ENCODE data around the gene IDI2. TPM values are rescaled to one million over a fixed set of nuclear protein-coding genes. Genes with fewer than 3 reads are reported as not detected.
A peak's percentile ranks its signal among the peaks of the same experiment; 100 is the strongest.

Gene IDI2
- polyA plus RNA-seq, 12 donors, result 0.23 to 0.44 (median 0.25) TPM; not detected in 8

DNA sequence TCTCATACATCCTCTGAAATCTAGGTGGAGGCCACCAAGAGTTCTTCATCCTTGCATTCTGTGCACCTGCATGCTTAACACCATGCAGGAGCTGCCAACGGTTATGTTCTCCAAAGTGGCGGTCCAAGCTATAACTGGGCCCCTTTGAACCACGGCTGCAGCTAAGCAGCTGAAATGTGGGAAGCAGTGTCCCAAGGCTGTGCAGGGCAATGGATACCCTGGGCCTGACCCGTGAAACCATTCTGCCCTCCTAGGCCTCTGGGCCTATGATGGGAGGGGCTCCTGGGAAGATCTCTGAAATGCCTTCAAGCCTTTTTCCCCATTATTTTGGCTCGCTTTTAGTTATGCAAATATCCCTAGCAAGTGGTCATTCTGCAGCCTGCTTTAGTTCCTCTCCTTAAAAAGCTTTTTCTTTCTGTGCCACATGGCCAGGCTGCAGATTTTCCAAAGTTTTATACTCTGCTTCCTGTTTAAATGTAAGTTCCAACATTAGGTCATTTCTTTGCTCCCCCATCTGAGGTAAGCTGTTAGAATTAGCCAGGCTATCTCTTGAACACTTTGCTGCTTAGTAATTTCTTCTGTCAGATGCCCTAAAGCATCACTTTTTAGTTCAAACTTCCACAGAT is 45.1 kb downstream of the IDI2 start:
- no peak for DNase-seq

DNA sequence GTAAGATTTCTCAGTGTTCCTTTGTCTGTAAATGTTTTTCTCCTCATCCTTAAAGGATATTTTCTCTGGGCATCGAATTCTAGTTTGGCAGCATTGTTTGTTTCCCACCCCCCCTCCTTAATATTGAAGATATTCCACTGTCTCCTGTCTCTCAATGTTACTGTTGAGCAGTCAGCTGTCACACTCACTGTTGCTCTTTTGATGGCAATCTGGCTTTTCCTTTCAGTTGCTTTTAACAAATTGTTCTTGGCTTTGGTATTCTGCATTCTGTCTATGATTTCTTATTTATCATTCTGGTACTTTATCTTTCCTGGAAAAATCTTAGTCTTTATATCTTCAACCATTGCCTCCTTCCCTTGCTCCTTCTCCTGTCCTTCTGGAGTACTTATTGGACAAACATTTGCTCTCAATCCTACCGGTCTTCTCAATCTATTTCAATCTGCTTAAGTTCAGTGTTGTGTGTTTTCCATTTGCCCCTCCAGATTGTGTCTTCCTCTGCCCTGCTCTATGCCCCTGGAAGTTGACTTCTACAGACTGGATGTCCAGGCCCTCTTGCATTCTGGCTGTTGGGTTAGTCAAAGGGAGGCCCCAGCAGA is 46.7 kb downstream of the IDI2 start:
- no peak for DNase-seq

DNA sequence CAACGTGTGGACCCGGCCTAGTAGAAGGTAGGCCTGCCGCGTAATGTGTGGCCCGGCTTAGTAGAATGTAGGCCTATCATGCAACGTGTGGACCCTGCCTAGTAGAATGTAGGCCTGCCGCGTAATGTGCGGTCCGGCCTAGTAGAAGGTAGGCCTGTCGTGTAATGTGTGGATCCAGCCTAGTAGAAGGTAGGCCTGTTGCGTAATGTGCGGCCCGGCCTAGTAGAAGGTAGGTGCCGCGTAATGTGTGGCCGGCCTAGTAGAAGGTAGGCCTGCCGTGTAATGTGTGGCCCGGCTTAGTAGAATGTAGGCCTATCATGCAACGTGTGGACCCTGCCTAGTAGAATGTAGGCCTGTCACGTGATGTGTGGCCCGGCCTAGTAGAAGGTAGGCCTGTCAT is 49.3 kb downstream of the IDI2 start:
- no peak for DNase-seq

DNA sequence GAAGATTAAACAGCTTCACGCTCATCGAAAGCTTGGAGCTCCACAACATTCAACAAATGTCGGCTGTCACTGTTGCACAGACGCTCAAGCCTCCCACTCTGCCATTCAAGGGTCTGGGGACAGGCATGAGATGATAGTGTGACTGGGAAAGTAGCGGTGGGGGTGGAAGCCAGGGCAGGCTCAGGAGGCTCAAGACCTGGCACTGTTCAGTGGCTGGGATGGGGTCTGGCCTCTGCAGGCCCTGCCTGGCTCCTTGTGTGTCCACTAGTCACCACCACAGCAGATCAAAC is 50.9 kb downstream of the IDI2 start:
- no peak for DNase-seq

DNA sequence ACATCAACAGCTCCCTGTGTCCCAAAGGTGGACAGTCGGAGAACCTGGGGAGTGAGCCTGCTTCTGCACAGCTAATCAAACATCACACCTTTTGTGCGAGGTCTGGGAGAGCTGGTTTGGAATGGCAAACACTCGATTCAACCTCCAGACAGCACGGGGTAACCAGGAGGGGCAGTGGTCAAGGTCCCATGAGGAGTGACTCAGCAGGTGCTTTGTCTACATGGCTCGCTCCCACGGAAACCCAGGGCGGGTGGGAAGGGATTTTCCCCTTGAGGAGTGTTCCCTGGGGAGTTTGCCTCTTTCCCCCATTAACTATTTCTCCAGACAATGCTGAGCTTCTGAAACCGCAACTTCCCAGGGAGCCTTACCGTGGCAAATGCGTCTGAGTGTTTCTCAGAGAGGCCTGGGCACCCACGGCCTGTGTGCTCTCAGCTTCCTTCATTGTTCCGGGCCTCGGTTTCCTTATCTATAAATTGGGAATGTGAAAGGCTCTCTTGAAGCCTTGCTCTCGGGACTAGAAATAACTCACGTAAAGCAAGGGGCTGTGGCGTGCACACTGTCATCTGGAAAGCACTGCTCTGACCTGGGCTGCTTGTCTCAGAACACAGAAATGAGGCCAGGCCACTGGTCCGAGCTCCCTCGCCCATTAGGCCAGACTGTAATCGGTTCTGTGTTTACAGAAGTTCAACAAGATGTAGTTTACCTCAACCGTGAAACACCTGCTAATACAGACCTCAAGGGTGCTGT is 51.4 kb downstream of the IDI2 start:
- no peak for DNase-seq

- DNase-seq, result no peak
Observed at GRCh38 chr10:972763-973162, 52.9 kb downstream of the IDI2 start.

DNA sequence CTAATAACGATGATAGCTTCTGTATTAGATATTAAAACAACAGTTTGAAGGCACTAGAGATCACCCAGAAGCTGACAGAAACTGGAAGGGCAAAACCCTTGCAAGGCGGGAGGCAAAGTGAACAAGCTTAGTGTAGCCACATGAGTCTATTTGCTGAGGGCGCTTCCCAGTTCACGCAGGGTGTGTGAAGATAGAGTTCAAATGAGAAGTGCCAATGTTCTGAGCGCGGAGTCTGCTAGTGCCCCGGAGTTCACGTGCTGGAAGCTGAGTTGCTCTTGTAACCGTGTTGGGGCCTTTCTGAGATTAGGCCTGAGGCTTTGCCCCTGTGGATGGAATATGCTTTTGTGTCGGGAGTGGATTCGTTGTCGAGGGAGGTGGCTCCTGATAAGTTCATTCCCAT is 54.0 kb downstream of the IDI2 start:
- no peak for DNase-seq

DNA sequence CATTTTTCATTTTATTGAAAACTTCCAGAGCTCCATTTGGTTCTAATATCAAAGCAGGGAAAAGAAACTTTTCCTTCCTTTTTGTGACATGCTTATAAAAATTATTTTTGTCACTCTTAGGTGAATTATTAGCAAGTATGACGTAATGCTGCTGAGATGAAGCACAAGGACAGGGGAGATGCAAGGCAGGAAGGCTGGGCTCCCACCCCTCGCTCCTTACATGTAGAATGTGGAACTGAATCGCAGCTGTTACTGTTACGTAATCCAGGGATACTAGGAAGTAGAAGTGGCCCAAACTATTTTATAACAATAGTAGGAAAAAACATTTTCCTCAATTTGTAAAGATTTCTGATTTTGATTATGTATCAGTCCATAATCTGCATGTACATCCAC is 54.5 kb downstream of the IDI2 start:
- DNase-seq, result peak; percentile 21

- no peak for DNase-seq
Observed at GRCh38 chr10:970311-971149, 55.1 kb downstream of the IDI2 start.

DNA sequence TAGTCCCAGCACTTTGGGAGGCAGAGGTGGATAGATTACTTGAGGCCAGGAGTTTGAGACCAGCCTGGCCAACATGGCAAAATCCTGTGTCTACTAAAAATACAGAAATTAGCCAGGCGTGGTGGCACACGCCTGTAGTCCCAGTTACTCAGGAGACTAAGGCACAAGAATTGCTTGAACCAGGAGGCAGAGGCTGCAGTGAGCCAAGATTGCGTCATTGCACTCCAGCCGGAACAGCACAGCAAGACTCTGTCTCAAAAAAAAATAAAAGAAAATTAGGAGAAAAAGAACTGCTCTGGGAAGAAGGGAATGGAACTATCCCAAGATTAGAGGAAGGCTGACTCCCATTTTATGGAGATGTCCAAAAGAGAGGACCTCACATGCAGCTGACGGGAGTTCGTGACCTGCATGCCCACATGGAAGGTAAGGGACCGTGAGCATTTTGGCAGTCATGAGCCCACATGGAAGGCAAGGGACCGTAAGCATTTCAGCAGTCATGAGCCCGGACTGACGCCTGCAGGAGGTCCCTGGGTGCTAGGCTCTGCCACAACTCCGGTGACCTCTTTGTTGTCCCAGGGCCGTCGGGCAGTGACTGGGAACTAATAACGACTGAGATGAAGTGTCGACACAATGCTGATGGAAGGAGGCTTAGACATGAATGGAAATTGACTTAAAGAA is 56.0 kb downstream of the IDI2 start:
- DNase-seq, result no peak

Other genes starting within 250 kb of the IDI2 start
- gene LARP4B, start 94.2 kb downstream of the IDI2 start, polyA plus RNA-seq (ENCODE audit: insufficient read length in 12 of 12), result 10 to 100 TPM in 11 of 12 donors, not detected in 1; 47.1 to 99.8 (median 66.7) TPM
- gene GTPBP4, start 37.4 kb downstream of the IDI2 start, polyA plus RNA-seq (ENCODE audit: insufficient read length in 12 of 12), result 10 to 100 TPM in 11 of 12 donors, not detected in 1; 33.1 to 65.5 (median 50.2) TPM
- gene IDI1, start 23.3 kb upstream of the IDI2 start, polyA plus RNA-seq (ENCODE audit: insufficient read length in 12 of 12), result 10 to 100 TPM in 11 of 12 donors, not detected in 1; 32.4 to 63.1 (median 47.3) TPM
- gene WDR37, start 30.5 kb upstream of the IDI2 start, polyA plus RNA-seq (ENCODE audit: insufficient read length in 12 of 12), result 10 to 100 TPM in 9 of 12 donors, 1 to 10 TPM in 2, not detected in 1; 7.6 to 13.3 (median 10.6) TPM